Ishikawa (cell line): Measurements from ENCODE around the gene MALSU1.
A peak's percentile ranks its signal among the peaks of the same experiment; 100 is the strongest.

Experiments
- CEBPB ChIP-seq: IDR thresholded peaks from 2 replicates; pipeline ENCODE4 v1.6.1; 2012
- CREB1 ChIP-seq: IDR thresholded peaks from 2 replicates; pipeline ENCODE4 v1.6.1; 2012; ENCODE audit warnings: low read depth
- FOXM1 ChIP-seq: IDR thresholded peaks from 2 replicates; pipeline ENCODE4 v1.6.1; 2012; ENCODE audit warnings: low read depth, borderline replicate concordance
- MAX ChIP-seq: IDR thresholded peaks from 2 replicates; pipeline ENCODE4 v1.6.1; 2012
- REST ChIP-seq: IDR thresholded peaks from 2 replicates; pipeline ENCODE4 v1.6.1; 2012; ENCODE audit warnings: low read depth, mild to moderate bottlenecking
- YY1 ChIP-seq: IDR thresholded peaks from 2 replicates; pipeline ENCODE4 v1.6.1; 2012; ENCODE audit warnings: low read depth
- TF ChIP-seq, protein P1 (sequence below): IDR thresholded peaks from 2 replicates; pipeline ENCODE4 v1.6.1; 2012

DNA sequence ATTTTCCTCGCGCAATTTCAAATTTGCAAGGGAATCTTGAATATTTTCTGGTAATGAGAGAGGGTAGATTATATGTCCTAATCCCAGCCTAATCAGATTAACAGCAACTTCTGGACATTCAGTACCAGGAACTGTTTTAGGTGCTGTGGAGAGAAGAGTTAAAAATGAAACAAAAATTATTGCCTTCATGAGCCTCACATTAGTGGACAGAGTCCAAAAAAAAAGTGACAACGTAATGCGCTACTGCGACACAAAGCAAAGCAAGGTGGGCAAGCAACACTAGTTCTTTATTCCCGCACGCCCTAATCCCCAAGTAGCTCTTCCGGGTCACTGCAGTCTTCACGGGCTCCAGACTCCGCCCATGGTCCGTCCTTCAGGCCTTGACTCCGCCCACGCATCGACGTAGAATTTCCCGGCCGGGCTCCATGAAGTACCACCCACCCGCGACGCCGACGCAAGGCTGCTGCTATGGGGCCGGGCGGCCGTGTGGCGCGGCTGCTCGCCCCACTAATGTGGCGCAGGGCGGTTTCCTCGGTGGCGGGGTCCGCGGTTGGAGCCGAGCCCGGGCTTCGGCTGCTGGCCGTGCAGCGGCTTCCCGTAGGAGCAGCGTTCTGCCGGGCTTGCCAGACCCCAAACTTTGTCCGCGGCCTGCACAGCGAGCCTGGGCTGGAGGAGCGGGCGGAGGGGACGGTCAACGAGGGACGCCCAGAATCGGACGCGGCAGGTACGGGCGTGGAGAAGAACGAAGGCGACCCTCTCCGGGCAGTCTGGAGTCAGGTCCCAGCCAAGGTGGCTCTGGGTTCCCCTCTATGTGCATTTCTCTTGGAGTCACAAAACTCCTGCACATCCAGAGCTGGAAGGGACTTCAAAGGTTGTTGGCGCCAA lies at the start of gene MALSU1:
- TF ChIP-seq FOXM1 (no peak), REST (no peak), YY1 (peak; percentile 81), CEBPB (no peak), MAX (peak; percentile 76), CREB1 (peak; percentile 87)
- TF ChIP-seq, protein P1, sequence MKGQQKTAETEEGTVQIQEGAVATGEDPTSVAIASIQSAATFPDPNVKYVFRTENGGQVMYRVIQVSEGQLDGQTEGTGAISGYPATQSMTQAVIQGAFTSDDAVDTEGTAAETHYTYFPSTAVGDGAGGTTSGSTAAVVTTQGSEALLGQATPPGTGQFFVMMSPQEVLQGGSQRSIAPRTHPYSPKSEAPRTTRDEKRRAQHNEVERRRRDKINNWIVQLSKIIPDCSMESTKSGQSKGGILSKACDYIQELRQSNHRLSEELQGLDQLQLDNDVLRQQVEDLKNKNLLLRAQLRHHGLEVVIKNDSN, result no peak
